Stimulated activated CD4-positive, alpha-beta T cell treated with anti-CD3 and anti-CD28 coated beads, Interleukin-1b, Interleukin-23, amount 100 ng/mL, for 4 hours (primary cell): ENCODE data around the gene SLC9A6.
"Not testable (repeated sequence)": the region's sequence is repeated elsewhere in the genome, so short reads cannot be mapped to it uniquely, and the experiment has no call there.

Experiments
- DNase-seq, 2 donors: peaks; one replicate each; pipeline ENCODE4 v3.0.0-alpha.2; 2020; ENCODE audit warnings: low read depth in 2 of 2

SLC9A6 gene

GRCh38 chrX:136029766-136030165, 44.5 kb downstream of the SLC9A6 start:
- DNase-seq, result no peak

GRCh38 chrX:136030303-136031191, 45.3 kb downstream of the SLC9A6 start:
- DNase-seq, result no peak

GRCh38 chrX:136031626-136032025, 46.4 kb downstream of the SLC9A6 start:
- no peak for DNase-seq

GRCh38 chrX:136032370-136032769, 47.1 kb downstream of the SLC9A6 start:
- no peak for DNase-seq

- no peak for DNase-seq
Measured at GRCh38 chrX:136034668-136035067, 49.4 kb downstream of the SLC9A6 start.

GRCh38 chrX:136035663-136036062, 50.4 kb downstream of the SLC9A6 start:
- DNase-seq, result no peak

- no peak for DNase-seq
Measured at GRCh38 chrX:136039485-136039884, 54.2 kb downstream of the SLC9A6 start.

- no peak for DNase-seq
Measured at GRCh38 chrX:136039968-136040367, 54.7 kb downstream of the SLC9A6 start.

- DNase-seq, result no peak
Measured at GRCh38 chrX:136041254-136041812, 56.1 kb downstream of the SLC9A6 start.

GRCh38 chrX:136045008-136045407, 59.8 kb downstream of the SLC9A6 start:
- no peak for DNase-seq

GRCh38 chrX:136046295-136047015, 61.2 kb downstream of the SLC9A6 start:
- DNase-seq, result no peak

GRCh38 chrX:136047016-136047642, 61.9 kb downstream of the SLC9A6 start:
- DNase-seq, result no peak

GRCh38 chrX:136047969-136048368, 62.7 kb downstream of the SLC9A6 start:
- no peak for DNase-seq

GRCh38 chrX:136048446-136048845, 63.2 kb downstream of the SLC9A6 start:
- no peak for DNase-seq

- DNase-seq, result no peak
Measured at GRCh38 chrX:136049608-136050007, 64.4 kb downstream of the SLC9A6 start.

GRCh38 chrX:136050875-136051274, 65.6 kb downstream of the SLC9A6 start:
- not testable (repeated sequence) for DNase-seq

GRCh38 chrX:136051611-136052010, 66.4 kb downstream of the SLC9A6 start:
- DNase-seq, result no peak

- DNase-seq, result no peak
Measured at GRCh38 chrX:136055651-136056221, 70.5 kb downstream of the SLC9A6 start.

GRCh38 chrX:136057567-136057966, 72.3 kb downstream of the SLC9A6 start:
- no peak for DNase-seq

- DNase-seq, result no peak
Measured at GRCh38 chrX:136059350-136059749, 74.1 kb downstream of the SLC9A6 start.

- no peak for DNase-seq
Measured at GRCh38 chrX:136061286-136061685, 76.1 kb downstream of the SLC9A6 start.

- DNase-seq, result no peak
Measured at GRCh38 chrX:136061696-136062095, 76.5 kb downstream of the SLC9A6 start.
